Adrenal gland (tissue), 12 donors: ENCODE measurements around the gene PCGF3. TPM values are rescaled to one million over a fixed set of nuclear protein-coding genes. Genes with fewer than 3 reads are reported as not detected.

Experiments
- DNase-seq, 7 donors: peaks; one replicate each; pipeline ENCODE4 v3.0.0-alpha.2; 2019 to 2020
- H3K27ac ChIP-seq, 5 donors: fragments of 200-600 bp; sonication (generic) in 4 of 5; 1 replicate in 3 of 5; 2 replicates in 2 of 5; pipeline versions ENCODE4 v1.5.1 to v1.8.0; 2016 to 2020; ENCODE audit warnings: mild to moderate bottlenecking in 1 of 5
- H3K27me3 ChIP-seq: fragments of 200-600 bp; 2 replicates; pipeline ENCODE4 v1.8.0; 2021
- H3K36me3 ChIP-seq, 2 donors: fragments of 200-600 bp; replicated peaks in 1 of 2; 1 replicate in 1 of 2; 2 replicates in 1 of 2; pipeline versions ENCODE4 v1.5.1 to v1.8.0; 2018 to 2022
- H3K4me1 ChIP-seq, 2 donors: fragments of 200-600 bp; replicated peaks in 1 of 2; 1 replicate in 1 of 2; 2 replicates in 1 of 2; pipeline versions ENCODE4 v1.5.1 to v1.8.0; 2018 to 2021
- H3K4me3 ChIP-seq, 4 donors: fragments of 200-600 bp; sonication (generic) in 3 of 4; one replicate each; pipeline ENCODE4 v1.5.1; 2016 to 2018
- H3K9me3 ChIP-seq, 3 donors: fragments of 200-600 bp; sonication (generic) in 1 of 3; replicated peaks in 1 of 3; 1 replicate in 2 of 3; 2 replicates in 1 of 3; pipeline versions ENCODE4 v1.5.1 to v1.8.0; 2016 to 2021
- CTCF ChIP-seq, 6 experiments: fragments of 450-650 bp in 4 of 6; fragments of 200-600 bp in 2 of 6; sonication (generic) in 1 of 6; IDR thresholded peaks; 1 replicate in 5 of 6; 2 replicates in 1 of 6; pipeline versions ENCODE4 v1.5.1 to v1.8.0; 2016 to 2021; ENCODE audit warnings: antibody characterized with exemption in 6 of 6, mild to moderate bottlenecking in 2 of 6, moderate library complexity in 1 of 6
- POLR2A ChIP-seq, 2 donors: fragments of 450-650 bp; IDR thresholded peaks; one replicate each; pipeline ENCODE4 v1.6.1; 2017; ENCODE audit warnings: antibody characterized with exemption in 2 of 2, mild to moderate bottlenecking in 2 of 2, moderate library complexity in 1 of 2
- WGBS, 4 donors: extraction: QIAGEN DNeasy Blood & Tissue Kit in 2 of 4; methylation state at CpG; one replicate each; pipeline versions ENCODE4 v1.1.5 to v1.1.7; 2013 to 2017; 5-methylcytosine and 5-hydroxymethylcytosine counted together
- intact Hi-C, 2 donors: fragments of 100-400 bp; cut with DNase I; formaldehyde crosslinking; loops; one replicate each; pipeline versions ENCODE4 v1.14.1 to v1.15.0; 2022 to 2023
- polyA plus RNA-seq, 3 donors: library from polyadenylated mRNA; stranded (reverse); fragments of 200-250 nt in 2 of 3; fragments of 350-450 nt in 1 of 3; fragmentation: Illumina TruSeq in 1 of 3; extraction: RNeasy Lipid Tissue Mini Kit (QIAGEN cat#74804) in 1 of 3; gene quantifications; one replicate each; pipeline ENCODE4 v1.2.3, GENCODE V29; 2013 to 2014
- total RNA-seq, 9 donors: library from RNA; depleted of rRNA in 4 of 9; stranded (reverse); fragments of >200 nt in 4 of 9; fragments of 120-200 nt in 1 of 9; fragmentation: NEBNext Ultra II Directional in 1 of 9; extraction: Animal tissue kit (Norgen Biotek cat#: 25700) in 1 of 9; gene quantifications; one replicate each; pipeline versions ENCODE4 v1.1.0 to v1.2.4, GENCODE V29; 2013 to 2023
- donor health status: healthy with polysubstance abuse.
- donor health status: Bipolar disorder and iron deficiency.
- donor health status: DM: yes; HTN: yes; CAD: no.
- donor health status: DM: no; HTN: no; CAD: no.
- donor health status: DM: no; HTN: no; CAD: no.
- donor health status: DM: yes; HTN: yes; CAD: no.

Gene PCGF3
- total and polyA plus RNA-seq, 12 donors = 26.4 to 178 (median 70.7) TPM

- H3K4me1 ChIP-seq = peaks cover 25 to 39% of the 10 kb centered on the region in 2 donors
- 60 to 77% (median 69%) methylated on average over 3 to 11 of the region's 11 CpGs for WGBS, 4 donors
- peak overlapping the region in 2 of 5 donors; percentile 32 to 40 for H3K27ac ChIP-seq
- H3K27me3 ChIP-seq = no peaks in the 10 kb centered on the region
- no peaks in the 10 kb centered on the region for H3K9me3 ChIP-seq
- no peak for TF ChIP-seq CTCF (IDR thresholded peaks at IDR 0.05)
- TF ChIP-seq POLR2A (IDR thresholded peaks at IDR 0.05) = no peak
- no peaks in the 10 kb centered on the region for H3K36me3 ChIP-seq
- intact Hi-C loops = no loop called here
- H3K4me3 ChIP-seq = peak overlapping the region in 1 of 4 donors; percentile 39
- peak in 1 of 7 donors; percentile 49 for DNase-seq
Observed at GRCh38 chr4:707929-708630, 2.4 kb downstream of the PCGF3 start.

GRCh38 chr4:708631-708933 is 3.0 kb downstream of the PCGF3 start:
- Histone ChIP-seq H3K27ac (peak overlapping the region in 2 of 5 donors; percentile 32 to 40), H3K36me3 (no peaks in the 10 kb centered on the region), H3K4me1 (peaks cover 25 to 39% of the 10 kb centered on the region in 2 donors), H3K27me3 (no peaks in the 10 kb centered on the region), H3K4me3 (peak overlapping the region in 1 of 4 donors; percentile 39), H3K9me3 (no peaks in the 10 kb centered on the region)
- intact Hi-C loops = no loop called here
- no peak for TF ChIP-seq POLR2A (IDR thresholded peaks at IDR 0.05)
- TF ChIP-seq CTCF (IDR thresholded peaks at IDR 0.05) = no peak
- WGBS, 4 donors = 31 to 57% (median 43%) methylated on average over 3 to 6 of the region's 6 CpGs
- DNase-seq = no peak

GRCh38 chr4:709348-709747 is 3.7 kb downstream of the PCGF3 start:
- TF ChIP-seq POLR2A (IDR thresholded peaks at IDR 0.05) (no peak), CTCF (IDR thresholded peaks at IDR 0.05) (no peak)
- no peaks in the 10 kb centered on the region for H3K9me3 ChIP-seq
- no peak for DNase-seq
- intact Hi-C loops = no loop called here
- H3K27ac ChIP-seq = peak overlapping the region in 1 of 5 donors; percentile 38
- peaks cover 25 to 41% of the 10 kb centered on the region in 2 donors for H3K4me1 ChIP-seq
- WGBS, 4 donors = 91 to 97% (median 93%) methylated on average over 6 of the region's 6 CpGs
- no peaks in the 10 kb centered on the region for H3K27me3 ChIP-seq
- H3K4me3 ChIP-seq = no peak overlapping the region
- H3K36me3 ChIP-seq = no peaks in the 10 kb centered on the region

- Histone ChIP-seq H3K9me3 (no peaks in the 10 kb centered on the region), H3K27ac (peak overlapping the region in 2 of 5 donors; percentile 38 to 52), H3K36me3 (no peaks in the 10 kb centered on the region), H3K27me3 (no peaks in the 10 kb centered on the region), H3K4me3 (no peak overlapping the region), H3K4me1 (peaks cover 25 to 43% of the 10 kb centered on the region in 2 donors)
- intact Hi-C loops = no loop called here
- 75 to 82% (median 77%) methylated on average over 4 to 9 of the region's 9 CpGs for WGBS, 4 donors
- no peak for DNase-seq
- no peak for TF ChIP-seq CTCF (IDR thresholded peaks at IDR 0.05)
- no peak for TF ChIP-seq POLR2A (IDR thresholded peaks at IDR 0.05)
Observed at GRCh38 chr4:710116-710515, 4.5 kb downstream of the PCGF3 start.
